Medulla oblongata (tissue), 1 donor: ENCODE data around the gene LAGE3.
A peak's percentile ranks its signal among the peaks of the same experiment; 100 is the strongest.
"Not testable (repeated sequence)": the region's sequence is repeated elsewhere in the genome, so short reads cannot be mapped to it uniquely, and the experiment has no call there.

Source experiments
- DNase-seq: peaks from one replicate; pipeline ENCODE4 v3.0.0-alpha.2; 2015; ENCODE audit errors: extremely low spot score

LAGE3 gene

GRCh38 chrX:154502098-154502497 is 23.0 kb upstream of the LAGE3 start:
- no peak for DNase-seq

GRCh38 chrX:154501423-154501822 is 22.3 kb upstream of the LAGE3 start:
- DNase-seq, result not testable (repeated sequence)

- not testable (repeated sequence) for DNase-seq
These were observed 17.6 kb upstream of the LAGE3 start for GRCh38 chrX:154496591-154497137.

GRCh38 chrX:154495472-154495922 is 16.4 kb upstream of the LAGE3 start:
- no peak for DNase-seq

- DNase-seq, result no peak
These were observed 15.6 kb upstream of the LAGE3 start for GRCh38 chrX:154494715-154495114.

- DNase-seq, result peak; percentile 95
These were observed 11.5 kb upstream of the LAGE3 start, which contains the start of gene SLC10A3 for GRCh38 chrX:154490414-154491083. Gene SLC10A3 (minus strand): TSS chrX:154490629. CDS start chrX:154488940, 1,689 bp downstream.

GRCh38 chrX:154490021-154490413 is 10.9 kb upstream of the LAGE3 start:
- no peak for DNase-seq

- no peak for DNase-seq
These were observed 10.1 kb upstream of the LAGE3 start for GRCh38 chrX:154489182-154489581.

GRCh38 chrX:154488336-154489075 is 9.4 kb upstream of the LAGE3 start:
- DNase-seq, result no peak

- no peak for DNase-seq
These were observed 8.6 kb upstream of the LAGE3 start for GRCh38 chrX:154487518-154488290.

GRCh38 chrX:154486396-154487207 is 7.5 kb upstream of the LAGE3 start, which contains the start of gene UBL4A:
Gene UBL4A (minus strand): TSS chrX:154486615. CDS start chrX:154486584, 31 bp downstream.
- DNase-seq, result no peak

GRCh38 chrX:154486052-154486395 is 6.9 kb upstream of the LAGE3 start:
- DNase-seq, result no peak

- DNase-seq, result no peak
These were observed 6.3 kb upstream of the LAGE3 start for GRCh38 chrX:154485150-154486051.

GRCh38 chrX:154484255-154485149 is 5.4 kb upstream of the LAGE3 start:
- no peak for DNase-seq

GRCh38 chrX:154483325-154483724 is 4.2 kb upstream of the LAGE3 start:
- no peak for DNase-seq

- no peak for DNase-seq
These were observed 3.7 kb upstream of the LAGE3 start for GRCh38 chrX:154482786-154483185.

- no peak for DNase-seq
These were observed 3.0 kb upstream of the LAGE3 start for GRCh38 chrX:154481911-154482601.

- no peak for DNase-seq
These were observed 2.1 kb upstream of the LAGE3 start for GRCh38 chrX:154481195-154481594.
